Measurements from ENCODE around the gene SBF2.
"Not testable (repeated sequence)": the region's sequence is repeated elsewhere in the genome, so short reads cannot be mapped to it uniquely, and the experiment has no call there.

Gene SBF2

DNA sequence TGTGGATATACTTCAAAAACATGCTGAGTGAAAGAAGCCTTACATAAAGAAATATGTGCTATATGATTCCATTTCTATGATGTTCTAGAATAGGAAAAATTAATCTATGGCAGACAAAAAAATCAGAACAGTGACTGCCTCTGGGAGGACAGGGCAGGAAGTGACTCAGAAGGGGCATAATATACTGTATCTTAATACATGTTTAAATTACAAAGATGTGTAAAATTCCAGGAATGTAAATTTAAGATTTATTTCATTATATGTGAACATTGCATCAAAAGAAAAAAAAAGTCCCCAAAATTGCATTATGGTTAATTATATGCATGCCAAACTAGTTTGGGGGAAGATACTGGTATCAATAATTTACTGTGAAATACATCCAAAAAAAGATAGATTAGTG lies 32.2 kb downstream of the SBF2 start:
- DNase-seq: no peak

DNA sequence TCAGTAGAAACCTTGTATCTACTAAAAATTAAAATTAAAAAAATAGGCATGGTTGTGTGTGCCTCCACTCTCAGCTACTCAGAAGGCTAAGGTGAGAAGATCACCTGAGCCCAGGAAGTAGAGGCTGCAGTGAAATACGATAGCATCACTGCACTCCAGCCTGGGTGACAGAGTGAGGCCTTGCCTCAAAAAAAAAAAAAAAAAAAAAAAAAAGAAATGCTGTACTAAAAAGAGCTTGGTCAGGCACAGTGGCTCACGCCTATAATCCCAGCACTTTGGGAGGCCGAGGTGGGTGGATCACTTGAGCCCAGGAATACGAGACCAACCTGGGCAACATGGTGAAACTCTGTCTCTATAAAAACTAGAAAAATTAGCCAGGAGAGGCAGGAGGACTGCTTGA lies 36.5 kb downstream of the SBF2 start:
- DNase-seq: no peak

DNA sequence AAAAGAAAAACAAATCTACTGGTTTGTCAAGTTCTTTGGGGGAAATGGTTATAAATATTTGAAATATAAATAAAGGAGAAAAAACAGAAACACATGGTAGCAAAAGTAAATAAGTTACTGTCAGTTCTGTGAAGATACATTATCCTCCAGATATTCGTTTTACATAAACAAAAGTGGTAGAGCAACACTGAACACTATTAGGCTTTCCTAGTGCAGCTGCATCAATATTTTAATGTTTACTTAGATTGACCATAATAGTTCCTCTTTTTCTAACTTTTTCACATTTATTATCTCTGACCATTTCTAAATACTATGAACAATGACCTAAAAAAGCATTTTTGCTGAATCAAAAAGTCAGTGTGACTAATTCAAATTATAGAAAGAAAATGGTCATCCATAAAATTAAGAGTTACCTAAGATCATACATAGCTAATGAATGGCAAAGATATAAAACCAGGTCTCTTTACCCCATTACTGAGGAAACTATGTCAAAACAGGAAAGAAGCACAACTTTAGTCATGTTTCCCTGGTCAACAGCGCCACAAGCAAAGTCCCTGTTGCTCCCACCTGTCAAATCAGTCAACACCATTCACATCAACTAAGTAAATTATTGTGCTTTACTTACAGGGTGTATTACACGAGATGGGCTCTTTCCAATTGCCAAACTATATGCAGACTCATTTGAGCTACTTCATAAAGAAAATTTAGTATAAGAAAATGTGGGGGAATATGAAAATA lies 38.5 kb downstream of the SBF2 start:
- no peak for DNase-seq

DNA sequence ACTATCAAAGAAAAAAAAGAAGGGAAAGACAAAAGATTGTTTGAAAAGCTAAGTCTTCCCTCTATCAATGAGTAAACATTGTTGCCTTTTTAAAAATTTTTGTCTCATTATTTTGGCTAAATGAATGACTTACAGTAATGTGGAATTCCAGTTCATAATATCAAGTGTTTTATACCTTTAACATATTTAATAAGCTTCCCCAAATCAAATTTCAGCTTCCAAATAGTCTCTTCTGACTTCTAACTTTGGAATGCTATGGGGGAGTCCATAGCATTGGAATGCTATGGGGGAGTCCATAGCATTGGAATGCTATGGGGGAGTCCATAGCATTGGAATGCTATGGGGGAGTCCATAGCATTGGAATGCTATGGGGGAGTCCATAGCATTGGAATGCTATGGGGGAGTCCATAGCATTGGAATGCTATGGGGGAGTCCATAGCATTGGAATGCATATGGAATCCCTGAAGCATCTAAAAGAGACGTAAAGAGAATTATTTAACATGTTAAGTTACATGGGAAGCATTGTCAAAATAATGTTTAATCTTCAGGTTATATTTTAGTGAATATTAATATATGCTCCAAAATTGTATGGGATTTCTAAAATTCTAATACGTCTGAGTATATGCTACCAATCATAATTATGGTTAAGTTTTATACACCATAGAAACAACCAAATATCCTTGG lies 44.4 kb downstream of the SBF2 start:
- not testable (repeated sequence) for DNase-seq

DNA sequence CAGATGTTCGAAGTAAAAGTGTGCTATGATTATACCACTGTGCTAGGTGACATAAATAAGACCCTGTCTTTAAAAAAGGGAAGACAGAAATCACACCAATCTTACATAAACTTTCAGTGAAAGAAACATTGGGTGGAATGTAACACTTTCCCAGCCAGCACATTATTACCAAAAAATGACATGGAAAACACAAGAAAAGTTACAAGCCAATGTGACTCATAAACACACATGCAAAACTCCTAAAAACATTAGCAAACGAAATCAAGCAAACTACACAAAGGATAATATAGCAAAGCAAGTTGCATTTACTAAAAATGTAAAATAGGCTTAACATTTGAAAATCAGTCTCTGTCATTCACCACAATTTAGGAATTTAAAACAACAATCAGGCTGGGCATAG lies 47.0 kb downstream of the SBF2 start:
- no peak for DNase-seq

DNA sequence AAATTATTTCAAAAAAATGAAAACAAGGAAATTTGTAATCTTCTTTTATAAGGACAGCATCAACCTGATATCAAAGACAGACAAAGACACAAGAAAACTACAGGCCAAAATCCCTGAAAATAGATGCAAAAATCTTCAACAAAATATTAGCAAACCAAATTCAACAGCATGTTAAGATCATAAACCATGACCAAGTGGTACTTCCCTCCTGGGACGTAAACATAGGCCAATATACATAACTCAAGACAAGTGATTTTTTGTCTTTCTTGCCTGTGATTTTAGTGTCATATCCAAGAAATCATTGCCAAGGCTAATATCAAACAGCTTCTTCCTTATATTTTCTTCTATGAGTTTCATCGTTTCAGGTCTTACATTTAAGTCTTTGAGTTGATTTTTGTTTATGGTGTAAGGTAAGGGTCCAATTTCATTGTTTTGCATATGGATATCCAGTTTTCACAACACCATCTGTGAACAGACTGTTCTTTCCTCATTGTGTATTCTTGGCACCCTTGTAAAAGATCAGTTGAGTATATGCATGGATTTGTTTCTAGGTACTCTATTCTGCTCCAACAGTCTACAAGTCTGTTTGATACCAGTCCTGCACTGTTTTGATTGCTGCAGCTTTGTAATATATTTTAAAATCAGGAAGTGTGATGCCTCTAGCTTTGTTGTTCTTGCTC lies 50.0 kb downstream of the SBF2 start:
- DNase-seq: no peak

DNA sequence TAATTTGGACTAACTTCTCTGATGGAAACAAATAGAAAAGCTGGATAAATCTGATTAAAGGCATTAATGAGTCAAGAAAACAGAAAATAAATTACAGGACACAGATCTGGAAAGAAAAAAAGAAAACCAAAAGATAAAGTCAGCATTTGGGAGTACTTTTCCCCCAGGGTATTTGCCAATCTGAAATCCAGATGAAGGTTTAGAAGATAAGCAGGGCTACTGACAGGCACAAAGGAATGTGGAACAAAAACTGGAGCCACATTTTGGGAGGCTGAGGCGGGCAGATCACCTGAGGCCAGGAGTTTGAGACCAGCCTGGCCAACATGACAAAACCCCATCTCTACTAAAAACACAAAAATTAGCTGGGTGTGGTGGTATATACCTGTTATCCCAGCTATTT lies 57.2 kb downstream of the SBF2 start:
- no peak for DNase-seq

DNA sequence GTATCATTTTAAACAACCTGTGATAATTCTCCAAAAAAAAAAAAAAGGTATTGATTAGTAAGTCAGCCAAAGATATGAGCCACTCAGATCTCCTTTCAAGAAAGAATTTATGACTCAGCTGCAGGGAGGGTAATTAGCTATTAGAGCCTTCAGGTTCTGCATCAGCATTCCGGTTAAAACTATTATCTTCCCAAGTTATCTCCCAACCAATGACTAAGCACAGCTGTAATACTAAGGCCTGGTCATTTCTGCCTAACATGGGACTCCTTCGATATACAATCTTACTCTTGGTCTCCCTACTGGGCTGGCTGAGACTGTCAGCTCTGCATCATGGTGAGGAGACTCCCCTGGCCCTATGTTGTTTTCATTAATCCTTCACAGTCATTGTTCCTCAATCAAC lies 60.4 kb downstream of the SBF2 start:
- DNase-seq: no peak

DNA sequence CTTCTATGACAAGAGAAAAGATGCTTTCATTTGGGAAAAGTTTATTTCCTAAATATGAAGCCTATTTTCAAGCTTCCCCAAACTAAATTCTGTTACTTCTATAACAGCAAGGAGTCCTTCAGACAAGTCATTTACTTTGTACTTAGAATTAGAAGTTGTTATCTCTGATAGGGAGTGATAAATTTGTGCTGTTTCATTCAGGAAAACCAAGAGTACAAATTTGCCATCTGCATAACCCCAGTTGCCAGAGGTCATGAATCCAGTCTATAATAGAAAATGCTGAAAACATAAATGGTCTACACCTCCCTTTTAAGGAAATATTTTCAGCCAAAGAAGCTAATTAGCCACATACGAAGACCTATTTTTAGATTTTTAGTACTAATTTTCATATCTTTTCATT lies 61.3 kb downstream of the SBF2 start:
- DNase-seq: no peak

DNA sequence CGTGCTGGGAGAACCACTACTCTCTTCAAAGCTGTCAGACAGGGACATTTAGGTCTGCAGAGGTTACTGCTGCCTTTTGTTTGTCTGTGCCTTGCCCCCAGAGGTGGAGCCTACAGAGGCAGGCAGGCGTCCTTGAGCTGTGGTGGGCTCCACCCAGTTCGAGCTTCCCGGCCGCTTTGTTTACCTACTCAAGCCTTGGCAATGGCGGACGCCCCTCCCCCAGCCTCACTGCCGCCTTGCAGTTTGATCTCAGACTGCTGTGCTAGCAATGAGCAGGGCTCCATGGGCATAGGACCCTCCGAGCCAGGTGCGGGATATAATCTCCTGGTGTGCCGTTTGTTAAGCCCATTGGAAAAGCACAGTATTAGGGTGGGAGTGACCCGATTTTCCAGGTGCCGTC lies 62.2 kb downstream of the SBF2 start:
- DNase-seq: not testable (repeated sequence)

DNA sequence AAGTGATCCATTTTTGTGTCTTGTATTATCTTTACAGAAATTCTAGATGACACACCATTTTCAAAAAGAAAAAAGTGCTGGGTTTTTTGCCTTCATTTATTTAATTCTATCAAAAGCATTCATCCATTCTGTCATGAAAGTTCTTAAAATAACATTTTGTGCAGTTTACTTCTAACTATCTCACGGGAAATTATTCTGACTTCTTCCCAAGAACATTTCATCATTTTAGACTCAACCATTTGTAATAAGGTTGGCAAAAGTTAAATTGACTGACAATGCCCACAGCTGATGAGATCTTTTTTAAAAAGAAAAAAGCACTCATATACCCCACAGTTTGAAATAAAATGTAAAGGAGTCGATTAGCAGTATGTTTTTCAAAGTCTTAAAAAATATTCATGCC lies 68.5 kb downstream of the SBF2 start:
- no peak for DNase-seq

DNA sequence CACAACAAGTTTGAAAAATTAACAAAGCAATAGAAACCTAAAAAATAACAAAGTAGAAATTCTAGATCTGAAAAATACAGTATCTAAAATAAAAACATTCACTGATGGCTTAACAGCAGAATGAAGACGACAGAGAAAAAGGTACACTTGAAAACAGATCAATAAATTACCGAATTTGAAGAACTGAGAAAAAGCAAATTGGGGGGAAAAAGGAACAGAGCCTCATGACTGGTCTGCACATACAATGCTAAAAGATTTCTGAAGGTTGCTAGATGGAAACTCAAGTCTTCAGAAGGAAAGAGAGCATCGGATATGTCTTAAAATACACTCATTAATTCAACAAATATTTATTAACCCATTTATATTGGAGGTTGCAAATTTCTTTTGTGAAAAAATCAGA lies 71.6 kb downstream of the SBF2 start:
- DNase-seq: no peak

DNA sequence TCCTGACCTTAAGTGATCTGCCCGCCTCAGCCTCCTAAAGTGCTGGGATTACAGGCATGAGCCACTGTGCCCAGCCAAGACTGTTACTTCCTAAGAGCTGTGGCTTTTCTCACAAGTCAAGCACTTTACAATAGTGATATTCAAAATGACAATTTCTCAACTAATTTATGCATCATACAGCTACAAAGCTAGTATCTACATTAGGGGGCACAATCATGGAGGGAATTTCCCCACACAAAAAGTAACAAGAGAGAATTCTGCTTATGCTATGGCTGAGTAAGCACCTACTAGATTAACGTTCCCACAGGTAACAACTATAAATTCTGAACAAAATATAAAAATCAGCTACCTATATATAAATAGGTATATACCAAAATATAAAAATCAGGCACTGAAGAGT lies 72.7 kb downstream of the SBF2 start:
- DNase-seq: no peak

DNA sequence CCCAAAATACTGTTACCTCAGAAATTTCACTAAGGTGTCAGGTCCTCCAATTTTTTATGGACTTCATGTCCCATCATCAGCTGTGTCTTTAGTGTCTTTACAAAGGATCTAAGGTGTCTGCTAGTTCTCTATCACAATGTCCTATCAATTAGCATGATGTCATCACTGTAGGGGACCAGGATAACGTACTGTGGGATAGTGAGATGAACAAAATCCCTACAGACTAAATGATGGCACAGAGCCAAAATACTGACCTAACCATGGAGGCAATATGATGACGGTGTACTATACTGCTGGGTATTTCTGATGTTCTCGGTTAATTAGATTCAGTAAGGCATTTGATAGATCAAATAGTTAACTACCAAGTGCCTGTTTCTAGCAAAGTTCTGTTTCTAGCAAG lies 82.5 kb downstream of the SBF2 start:
- DNase-seq: no peak

DNA sequence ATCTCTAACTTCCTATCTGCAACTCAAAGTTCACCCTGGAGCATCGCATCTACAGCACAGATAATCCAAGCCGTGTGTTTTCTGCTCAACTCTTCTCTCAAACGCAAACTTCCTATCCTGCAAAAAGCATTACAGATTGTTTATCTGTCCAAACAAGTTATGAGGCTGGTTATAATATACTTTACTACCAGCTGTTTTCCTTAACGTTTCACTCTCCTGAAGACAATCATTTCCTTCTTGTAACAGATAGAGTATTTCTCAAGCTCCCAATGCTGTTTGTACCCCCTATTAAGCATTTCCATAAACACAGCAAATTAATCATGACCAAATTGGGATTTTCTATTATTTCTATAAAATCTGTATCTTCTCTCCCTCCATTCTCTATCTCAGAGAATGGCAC lies 84.7 kb downstream of the SBF2 start:
- no peak for DNase-seq

DNA sequence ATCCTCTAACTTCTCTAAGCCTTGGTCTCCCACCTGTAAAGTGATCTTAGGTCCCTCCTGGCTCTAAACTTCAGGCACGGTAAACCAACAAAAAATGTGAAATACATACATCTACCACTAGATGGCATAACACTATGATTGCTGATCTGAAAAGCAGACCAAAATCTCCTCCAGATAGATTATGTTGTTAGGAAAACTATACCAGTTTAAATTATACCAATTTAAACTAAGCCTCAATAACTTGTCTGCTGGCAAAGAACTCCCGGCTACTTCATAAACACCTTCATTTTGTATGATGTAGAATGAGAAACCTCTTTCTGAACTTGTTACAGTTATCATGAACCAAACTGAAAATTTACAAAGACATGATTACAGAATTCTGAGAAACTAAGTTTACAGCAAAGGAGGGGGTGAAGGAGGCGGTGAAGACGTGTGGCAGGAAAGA lies 85.9 kb downstream of the SBF2 start:
- peak; percentile 19 for DNase-seq

DNA sequence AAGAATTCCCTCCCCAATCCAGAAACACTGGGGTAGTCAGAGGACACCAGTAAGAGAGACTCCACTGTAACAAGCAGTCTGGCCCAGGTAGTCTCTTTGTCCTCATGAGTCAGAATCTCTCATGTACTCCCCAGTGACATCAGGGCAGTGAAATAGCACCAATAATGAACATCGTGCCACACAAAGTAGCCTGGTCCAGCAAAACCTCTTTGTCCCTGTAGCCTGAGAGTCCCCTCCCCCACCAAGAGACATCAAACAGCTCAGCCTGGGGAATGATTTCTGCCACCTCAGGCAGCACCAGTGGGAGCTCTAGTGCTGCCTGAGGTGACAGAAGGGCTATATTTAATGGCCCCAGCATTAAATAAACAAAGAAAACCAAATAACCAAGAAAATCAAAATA lies 88.1 kb downstream of the SBF2 start:
- no peak for DNase-seq

DNA sequence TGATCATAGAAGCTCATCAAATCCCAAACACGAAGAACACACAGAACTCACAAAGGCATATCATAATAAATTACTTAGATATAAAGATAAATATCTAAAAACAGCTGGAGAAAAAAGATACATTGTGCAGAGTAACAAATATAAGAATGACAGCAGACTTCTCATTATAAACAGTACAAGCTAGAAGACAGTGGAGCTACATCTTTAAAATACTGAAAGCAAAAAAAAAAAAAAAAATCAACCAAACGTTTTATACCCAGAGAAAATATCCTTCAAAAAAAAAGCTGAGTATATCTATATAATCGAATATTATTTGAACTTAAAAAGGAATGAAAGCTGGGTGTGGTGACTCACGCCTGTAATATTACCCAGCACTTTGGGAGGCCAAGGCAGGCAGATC lies 90.0 kb downstream of the SBF2 start:
- no peak for DNase-seq

DNA sequence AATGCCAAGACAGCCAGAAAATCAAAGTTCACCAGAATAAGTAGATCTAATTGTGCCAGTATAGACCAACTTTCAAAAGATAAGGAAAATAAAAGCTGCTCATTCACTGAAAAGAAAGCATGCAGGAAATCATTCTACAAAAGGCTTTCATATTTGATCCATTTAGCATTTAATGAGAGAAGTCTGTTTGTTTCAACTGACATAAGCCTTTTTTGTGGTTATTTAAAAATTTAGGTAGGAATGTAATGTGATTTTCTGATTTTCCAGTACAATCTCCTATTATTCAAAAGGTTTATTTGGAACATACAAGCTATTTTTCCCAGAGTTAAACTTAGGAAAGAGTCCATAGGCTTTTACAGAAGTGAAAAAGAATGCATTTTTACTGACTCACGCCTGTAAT lies 92.7 kb downstream of the SBF2 start:
- no peak for DNase-seq

DNA sequence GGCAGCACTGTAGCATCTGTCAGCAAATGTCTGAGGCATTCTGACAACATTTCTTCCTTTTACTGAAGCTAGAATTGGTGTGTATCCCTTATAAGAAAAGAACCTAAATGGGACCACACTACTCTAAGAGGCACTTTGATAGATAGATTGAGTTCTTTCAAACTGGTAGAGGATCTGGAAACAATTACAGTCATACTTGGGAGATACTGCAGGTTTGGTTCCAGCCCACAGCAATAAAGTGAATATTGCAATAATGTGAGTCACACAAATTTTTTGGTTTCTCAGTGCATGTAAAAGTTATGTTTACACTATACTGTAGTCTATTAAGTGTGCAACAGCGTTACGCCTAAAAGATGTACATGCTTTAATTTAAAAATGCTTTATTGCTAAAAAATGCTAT lies 96.9 kb downstream of the SBF2 start:
- no peak for DNase-seq

DNA sequence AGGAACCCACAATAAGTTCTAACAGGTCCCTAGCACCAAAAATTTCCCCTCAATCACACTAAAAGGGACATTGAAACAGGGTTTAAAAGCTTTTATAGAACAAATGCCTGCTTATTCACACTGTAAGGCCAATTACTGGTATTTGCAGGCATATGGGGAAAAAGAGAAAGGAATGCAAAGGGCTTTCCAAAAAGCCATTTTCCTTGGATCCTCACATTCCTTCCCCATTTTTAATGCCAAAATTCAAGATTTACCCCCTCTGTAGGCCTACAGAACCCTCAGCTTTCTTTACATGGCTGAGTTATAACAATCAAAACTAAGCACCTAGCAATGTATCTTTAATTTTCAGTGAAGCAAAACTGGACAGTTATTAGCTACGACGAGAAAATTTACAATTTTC lies 102.0 kb downstream of the SBF2 start:
- DNase-seq: no peak

DNA sequence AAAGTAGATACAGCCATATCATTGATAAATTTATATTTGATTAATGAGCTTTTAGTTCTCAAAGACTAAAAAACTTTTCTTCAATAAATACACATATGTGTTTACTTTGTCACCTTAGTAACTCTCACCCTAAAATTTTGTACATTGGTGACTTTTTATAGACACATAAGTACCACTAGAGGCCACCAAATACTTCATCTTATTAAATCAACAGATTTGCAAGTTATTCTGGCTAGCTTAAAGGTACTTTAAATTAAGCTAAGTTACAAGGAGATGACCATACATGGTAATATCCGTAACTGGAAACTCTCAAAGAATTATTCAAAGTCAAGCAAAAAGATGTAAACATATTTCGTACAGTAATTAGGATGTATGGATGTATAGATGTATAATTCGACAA lies 112.2 kb downstream of the SBF2 start:
- DNase-seq: no peak

DNA sequence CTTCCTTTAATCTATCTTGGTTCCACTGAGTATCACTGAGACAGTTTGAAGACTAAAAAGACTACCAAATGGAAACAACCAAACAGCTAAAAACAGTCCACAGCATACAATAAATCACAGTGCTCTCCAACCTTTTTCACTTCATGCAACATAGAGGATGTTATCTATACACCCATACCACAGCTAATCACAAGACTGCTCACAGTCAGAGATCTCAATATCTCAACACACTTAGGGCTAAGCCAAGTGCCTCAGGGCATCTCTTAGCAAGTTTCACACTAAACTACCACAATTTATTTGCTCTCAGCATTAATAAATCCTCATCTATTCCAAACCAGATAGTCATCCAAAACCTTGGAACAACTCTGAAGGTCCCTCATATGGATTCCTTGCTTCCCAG lies 129.4 kb downstream of the SBF2 start:
- DNase-seq: no peak

DNA sequence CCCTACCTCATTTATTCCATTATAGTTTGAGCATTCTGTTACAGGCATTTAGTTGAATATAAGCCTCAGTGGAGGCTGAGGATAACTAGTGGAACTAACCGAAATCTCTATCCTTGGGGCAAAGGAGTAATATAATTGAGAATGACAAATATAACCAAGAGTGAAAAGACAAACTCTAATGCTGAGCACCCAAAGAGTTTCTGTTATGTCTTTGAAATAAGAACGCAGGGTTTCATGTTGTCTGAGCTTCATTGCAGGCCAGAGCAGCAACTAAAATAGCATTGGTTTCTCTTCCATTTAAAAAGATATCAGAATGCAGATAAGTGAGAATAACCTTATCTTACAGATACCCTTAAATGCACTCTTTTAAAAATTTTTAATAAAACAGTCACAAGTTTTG lies 131.8 kb downstream of the SBF2 start:
- no peak for DNase-seq

All from NCI-H1417 treated with DMSO at 0.1 percent for 48 hours (cell line).